Esophagus squamous epithelium (tissue), 4 donors: ENCODE results near the gene BAZ2A.

Experiments
- POLR2A ChIP-seq, 4 donors: fragments of 450-650 bp; IDR thresholded peaks; one replicate each; pipeline ENCODE4 v1.6.1; 2017; ENCODE audit warnings: antibody characterized with exemption in 4 of 4, mild to moderate bottlenecking in 4 of 4, moderate library complexity in 3 of 4
- TF ChIP-seq, protein P1 (sequence below), 6 experiments: fragments of 450-650 bp in 4 of 6; fragments of 200-600 bp in 2 of 6; sonication (generic) in 2 of 6; IDR thresholded peaks; one replicate each; pipeline ENCODE4 v1.5.1; 2016 to 2019; ENCODE audit warnings: antibody characterized with exemption in 6 of 6, mild to moderate bottlenecking in 4 of 6, moderate library complexity in 4 of 6

DNA sequence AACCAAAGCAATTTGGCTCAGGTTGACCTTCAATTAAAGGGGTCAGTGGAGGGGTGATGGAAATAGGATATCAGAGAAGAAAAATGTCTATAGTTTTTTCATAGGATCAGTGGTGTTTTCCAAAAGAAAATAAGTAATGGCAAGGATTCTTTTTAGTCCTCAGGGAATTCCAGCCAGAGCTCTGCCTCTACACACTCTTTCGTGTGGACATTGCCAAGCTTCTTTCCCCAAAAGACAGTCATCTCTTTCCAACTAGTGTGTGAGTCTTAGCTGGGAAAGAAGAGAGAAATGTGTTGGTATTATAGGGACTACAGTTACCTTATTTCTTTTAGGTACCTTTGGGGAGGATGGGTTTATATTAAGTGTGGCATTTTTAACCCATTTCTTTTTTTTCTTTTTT lies 62.0 kb downstream of the BAZ2A start:
- TF ChIP-seq, protein P1, sequence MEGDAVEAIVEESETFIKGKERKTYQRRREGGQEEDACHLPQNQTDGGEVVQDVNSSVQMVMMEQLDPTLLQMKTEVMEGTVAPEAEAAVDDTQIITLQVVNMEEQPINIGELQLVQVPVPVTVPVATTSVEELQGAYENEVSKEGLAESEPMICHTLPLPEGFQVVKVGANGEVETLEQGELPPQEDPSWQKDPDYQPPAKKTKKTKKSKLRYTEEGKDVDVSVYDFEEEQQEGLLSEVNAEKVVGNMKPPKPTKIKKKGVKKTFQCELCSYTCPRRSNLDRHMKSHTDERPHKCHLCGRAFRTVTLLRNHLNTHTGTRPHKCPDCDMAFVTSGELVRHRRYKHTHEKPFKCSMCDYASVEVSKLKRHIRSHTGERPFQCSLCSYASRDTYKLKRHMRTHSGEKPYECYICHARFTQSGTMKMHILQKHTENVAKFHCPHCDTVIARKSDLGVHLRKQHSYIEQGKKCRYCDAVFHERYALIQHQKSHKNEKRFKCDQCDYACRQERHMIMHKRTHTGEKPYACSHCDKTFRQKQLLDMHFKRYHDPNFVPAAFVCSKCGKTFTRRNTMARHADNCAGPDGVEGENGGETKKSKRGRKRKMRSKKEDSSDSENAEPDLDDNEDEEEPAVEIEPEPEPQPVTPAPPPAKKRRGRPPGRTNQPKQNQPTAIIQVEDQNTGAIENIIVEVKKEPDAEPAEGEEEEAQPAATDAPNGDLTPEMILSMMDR (IDR thresholded peaks at IDR 0.05): no peak
- no peak for TF ChIP-seq POLR2A (IDR thresholded peaks at IDR 0.05)
